ENCODE data around the gene PPP2R2D.
"Not testable (repeated sequence)": the region's sequence is repeated elsewhere in the genome, so short reads cannot be mapped to it uniquely, and the experiment has no call there.

DNA sequence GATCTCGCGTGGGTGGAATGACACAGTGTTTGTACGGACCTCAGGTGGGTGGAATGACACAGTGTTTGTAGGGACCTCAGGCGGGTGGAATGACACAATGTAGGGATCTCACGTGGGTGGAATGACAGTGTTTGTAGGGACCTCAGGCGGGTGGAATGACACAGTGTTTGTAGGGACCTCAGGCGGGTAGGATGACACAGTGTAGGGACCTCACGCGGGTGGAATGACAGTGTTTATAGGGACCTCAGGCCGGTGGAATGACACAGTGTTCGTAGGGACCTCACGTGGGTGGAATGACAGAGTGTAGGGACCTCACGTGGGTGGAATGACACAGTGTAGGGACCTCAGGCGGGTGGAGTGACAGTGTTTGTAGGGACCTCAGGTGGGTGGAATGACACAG is 18.7 kb downstream of the PPP2R2D start:
- not testable (repeated sequence) for TF ChIP-seq ZNF274 (IDR thresholded peaks at IDR 0.05; ENCODE audit: low read depth, low read length); SUZ12 (IDR thresholded peaks at IDR 0.05; ENCODE audit: extremely low read depth, insufficient read depth, insufficient read length)

Data from NT2/D1 (cell line).